GM13976 (cell line): ENCODE measurements around the gene WDR86.

Experiments used
- DNase-seq: peaks from one replicate; pipeline ENCODE4 v3.0.0; 2012; ENCODE audit warnings: low spot score
- in situ Hi-C: fragments of 300-500 bp; cut with MboI; formaldehyde crosslinking; loops from one replicate; pipeline ENCODE4 v1.12.0; 2022; ENCODE audit warnings: low sequenced_read_pairs, mixed read lengths, inconsistent platforms; ENCODE audit not compliant: unreplicated experiment
- TF ChIP-seq, protein P1 (sequence below): IDR thresholded peaks from 2 replicates; pipeline ENCODE4 v1.5.1; 2012; ENCODE audit warnings: borderline replicate concordance, mild to moderate bottlenecking; ENCODE audit not compliant: insufficient read depth; ENCODE audit errors: extremely low read depth, missing control alignments, control extremely low read depth

The WDR86 gene

DNA sequence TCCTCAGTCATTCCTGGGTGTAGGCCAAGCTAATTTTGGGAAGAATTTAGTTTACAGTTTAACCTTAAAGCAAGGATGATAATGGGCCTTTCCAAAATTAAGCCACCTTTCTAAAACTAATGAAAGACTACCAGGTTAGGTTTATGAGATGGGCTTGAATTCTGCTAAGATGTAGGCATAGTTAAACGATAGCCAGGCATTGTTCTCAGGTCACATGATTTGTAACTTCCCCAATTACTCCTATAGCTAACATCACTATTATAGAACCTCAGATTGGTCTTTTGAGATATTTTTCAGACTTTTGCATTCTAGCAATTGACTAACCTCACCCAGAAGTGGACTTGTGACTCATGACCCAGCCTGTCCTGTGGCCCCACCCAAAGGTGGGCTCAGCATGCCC lies 75.2 kb downstream of the WDR86 start:
- in situ Hi-C loops = no loop called here
- TF ChIP-seq, protein P1, sequence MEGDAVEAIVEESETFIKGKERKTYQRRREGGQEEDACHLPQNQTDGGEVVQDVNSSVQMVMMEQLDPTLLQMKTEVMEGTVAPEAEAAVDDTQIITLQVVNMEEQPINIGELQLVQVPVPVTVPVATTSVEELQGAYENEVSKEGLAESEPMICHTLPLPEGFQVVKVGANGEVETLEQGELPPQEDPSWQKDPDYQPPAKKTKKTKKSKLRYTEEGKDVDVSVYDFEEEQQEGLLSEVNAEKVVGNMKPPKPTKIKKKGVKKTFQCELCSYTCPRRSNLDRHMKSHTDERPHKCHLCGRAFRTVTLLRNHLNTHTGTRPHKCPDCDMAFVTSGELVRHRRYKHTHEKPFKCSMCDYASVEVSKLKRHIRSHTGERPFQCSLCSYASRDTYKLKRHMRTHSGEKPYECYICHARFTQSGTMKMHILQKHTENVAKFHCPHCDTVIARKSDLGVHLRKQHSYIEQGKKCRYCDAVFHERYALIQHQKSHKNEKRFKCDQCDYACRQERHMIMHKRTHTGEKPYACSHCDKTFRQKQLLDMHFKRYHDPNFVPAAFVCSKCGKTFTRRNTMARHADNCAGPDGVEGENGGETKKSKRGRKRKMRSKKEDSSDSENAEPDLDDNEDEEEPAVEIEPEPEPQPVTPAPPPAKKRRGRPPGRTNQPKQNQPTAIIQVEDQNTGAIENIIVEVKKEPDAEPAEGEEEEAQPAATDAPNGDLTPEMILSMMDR = no peak
- DNase-seq = no peak
